GM12878 (cell line): ENCODE measurements around the gene SEZ6L2. TPM values are rescaled to one million over a fixed set of nuclear protein-coding genes. Genes with fewer than 3 reads are reported as not detected.
A peak's percentile ranks its signal among the peaks of the same experiment; 100 is the strongest.

ENCODE experiments used
- ATAC-seq: fragments of 200-7000 bp; cut with Tn5 transposase; 3 replicates; pipeline ENCODE4 v1.9.1; 2020; ENCODE audit warnings: mild to moderate bottlenecking, moderate library complexity
- BruUV-seq: library from RNA; stranded (reverse); fragments of 400-500 nt; replicated peaks from 2 replicates; lab custom pipeline; 2021; lab: Mats Ljungman, UMichigan
- CTCF ChIA-PET: fragments of 300-600 bp; sonication (Branson Sonifier 250); formaldehyde crosslinking; extraction: SDS; loops from one replicate; lab custom pipeline; 2021; ENCODE audit warnings: inconsistent platforms; lab: Yijun Ruan, JAX
- POLR2A ChIA-PET: fragments of 350-600 bp; formaldehyde crosslinking; extraction: SDS; loops from one replicate; lab custom pipeline; 2021; ENCODE audit warnings: inconsistent platforms; lab: Charles Lee
- RAD21 ChIA-PET: fragments of 300-600 bp; sonication (Branson Sonifier 250); formaldehyde crosslinking; loops from one replicate; lab custom pipeline; 2023; ENCODE audit warnings: antibody characterized with exemption; ENCODE audit not compliant: unreplicated experiment; lab: Charles Lee
- SMC1A ChIA-PET: fragments of 300-600 bp; sonication (Branson Sonifier 250); formaldehyde crosslinking; loops from one replicate; lab custom pipeline; 2023; ENCODE audit not compliant: unreplicated experiment, uncharacterized antibody; lab: Charles Lee
- DNase-seq: peaks from one replicate; pipeline ENCODE4 v3.0.0-alpha.2; 2011; ENCODE audit warnings: low read depth, low spot score
- FAIRE-seq: peaks from 3 replicates; lab custom pipeline; 2011; peaks lifted over from hg19 to GRCh38; lab: Jason Lieb, UNC
- H2AFZ ChIP-seq: 2 replicates; pipeline ENCODE4 v1.6.0; 2011; ENCODE audit warnings: low read depth, low read length, control low read depth; ENCODE audit not compliant: control insufficient read depth
- H3K27ac ChIP-seq: 2 replicates; pipeline ENCODE4 v1.5.1; 2011; ENCODE audit warnings: control low read depth; ENCODE audit not compliant: control insufficient read depth, insufficient read depth
- H3K27me3 ChIP-seq, 2 experiments: replicated peaks in 1 of 2; 2 replicates each; pipeline versions ENCODE4 v1.6.0 to v1.6.1; 2011; ENCODE audit warnings: low read length in 1 of 2; ENCODE audit not compliant: control insufficient read depth in 2 of 2, insufficient read depth in 2 of 2
- H3K36me3 ChIP-seq, 2 experiments: 2 replicates each; pipeline ENCODE4 v1.5.1; 2011; ENCODE audit warnings: low read length in 1 of 2; ENCODE audit not compliant: control insufficient read depth in 2 of 2, insufficient read depth in 2 of 2
- H3K4me1 ChIP-seq: 2 replicates; pipeline ENCODE4 v1.6.1; 2011; ENCODE audit warnings: mild to moderate bottlenecking, low read length, moderate library complexity, mixed read lengths; ENCODE audit not compliant: control insufficient read depth, insufficient read depth
- H3K4me2 ChIP-seq: 2 replicates; pipeline ENCODE4 v1.6.0; 2011; ENCODE audit warnings: control low read depth; ENCODE audit not compliant: control insufficient read depth, insufficient read depth
- H3K4me3 ChIP-seq: fragments of 200-600 bp; sonication (generic); 2 replicates; pipeline ENCODE4 v1.5.1; 2016
- H3K79me2 ChIP-seq: 2 replicates; pipeline ENCODE4 v1.6.0; 2011; ENCODE audit warnings: low read length; ENCODE audit not compliant: control insufficient read depth, insufficient read depth
- H3K9ac ChIP-seq: 2 replicates; pipeline ENCODE4 v1.8.0; 2011; ENCODE audit warnings: low read length, control low read depth, mixed read lengths; ENCODE audit not compliant: control insufficient read depth, insufficient read depth
- H3K9me3 ChIP-seq: replicated peaks from 3 replicates; pipeline ENCODE4 v1.5.1; 2011; ENCODE audit warnings: mild to moderate bottlenecking, low read length; ENCODE audit not compliant: control insufficient read depth, insufficient read depth
- H4K20me1 ChIP-seq: 2 replicates; pipeline ENCODE4 v1.6.0; 2011; ENCODE audit not compliant: control insufficient read depth, insufficient read depth
- CREB1 ChIP-seq: IDR thresholded peaks from 2 replicates; pipeline ENCODE4 v1.6.1; 2012; ENCODE audit warnings: low read depth, mild to moderate bottlenecking, inconsistent platforms
- LARP7 ChIP-seq: fragments of 450-650 bp; IDR thresholded peaks from 2 replicates; pipeline ENCODE4 v1.6.1; 2017; ENCODE audit warnings: mild to moderate bottlenecking
- NFYA ChIP-seq: IDR thresholded peaks from 2 replicates; pipeline ENCODE4 v1.6.1; 2011; ENCODE audit warnings: low read depth, mild to moderate bottlenecking, low read length, improper control_type of control experiment, borderline replicate concordance
- PKNOX1 ChIP-seq: fragments of 450-650 bp; IDR thresholded peaks from 2 replicates; pipeline ENCODE4 v1.6.1; 2016; ENCODE audit warnings: mild to moderate bottlenecking
- SMAD1 ChIP-seq: fragments of 450-650 bp; IDR thresholded peaks from 2 replicates; pipeline ENCODE4 v1.6.1; 2018; ENCODE audit warnings: mild to moderate bottlenecking, low read depth; ENCODE audit not compliant: partially characterized antibody
- YY1 ChIP-seq: IDR thresholded peaks from 2 replicates; pipeline ENCODE4 v1.6.1; 2011; ENCODE audit warnings: low read depth, mild to moderate bottlenecking, low read length
- WGBS: methylation state at CpG from one replicate; pipeline ENCODE4 v1.1.6; 2016; ENCODE audit warnings: low lambda C conversion rate; ENCODE audit not compliant: insufficient replicate concordance, insufficient coverage; ENCODE audit errors: missing lambda C conversion rate; 5-methylcytosine and 5-hydroxymethylcytosine counted together
- in situ Hi-C: fragments of 300-500 bp; cut with MboI; formaldehyde crosslinking; loops from 9 replicates; pipeline ENCODE4 v1.14.3; 2018; ENCODE audit warnings: mixed read lengths
- intact Hi-C: fragments of 100-400 bp; cut with micrococcal nuclease; formaldehyde crosslinking; loops from one replicate; pipeline ENCODE4 v1.14.2; 2022; ENCODE audit not compliant: unreplicated experiment
- polyA plus RNA-seq, 11 experiments: library from polyadenylated mRNA; depleted of rRNA in 4 of 11; unstranded in 6 of 11; stranded (reverse) in 5 of 11; fragments of >200 nt; fragmentation: Nextera tagmentation in 4 of 11; fragmentation: Illumina TruSeq in 1 of 11; extraction: Ambion mirVana in 4 of 11; extraction: Trizol in 1 of 11; gene quantifications; 1 replicate in 1 of 11; 2 replicates in 10 of 11; pipeline versions ENCODE4 v1.2.1 to v1.2.3, GENCODE V29; 2011 to 2016; ENCODE audit warnings: inconsistent platforms in 2 of 11, missing spikeins in 2 of 11, low read depth in 1 of 11
- total RNA-seq, 4 experiments: library from RNA; depleted of rRNA in 3 of 4; stranded (reverse); fragments of >200 nt in 3 of 4; fragmentation: Illumina TruSeq in 1 of 4; extraction: Trizol in 1 of 4; gene quantifications; 2 replicates each; pipeline versions ENCODE4 v1.2.1 to v1.2.3, GENCODE V29; 2013 to 2021
- TF ChIP-seq, protein P1 (sequence below), 3 experiments: IDR thresholded peaks in 2 of 3; conservative IDR thresholded peaks in 1 of 3; 2 replicates each; pipeline ENCODE4 v1.5.1; 2011; ENCODE audit warnings: low read depth in 3 of 3, low read length in 3 of 3, mild to moderate bottlenecking in 3 of 3, control low read depth in 2 of 3, moderate library complexity in 2 of 3, inconsistent platforms in 1 of 3, mixed read lengths in 1 of 3; ENCODE audit not compliant: control insufficient read depth in 2 of 3, insufficient read depth in 1 of 3; ENCODE audit errors: extremely low read depth in 1 of 3

The SEZ6L2 gene
- total and polyA plus RNA-seq, 10 of the 15 experiments (the other 5 are each of a cell fraction or from before 2014, with no cell fraction given), result 0.06 to 0.49 TPM; not detected in 8

GRCh38 chr16:29862383-29862883 lies 36.9 kb downstream of the SEZ6L2 start:
- Histone ChIP-seq H3K27me3 (0 out of 4 replicates have a peak, but pooled peaks cover 0 to 1% of the 10 kb centered on the region in 2 experiments), H3K4me3 (peak overlapping the region; percentile 92), H3K4me1 (peaks cover 4% of the 10 kb centered on the region), H3K79me2 (peaks cover 7% of the 10 kb centered on the region), H3K9ac (peak overlapping the region; percentile 77), H2AFZ (peak overlapping the region; percentile 100), H3K36me3 (peaks cover 0 to 3% of the 10 kb centered on the region in 2 experiments; a peak in 2 of 4 replicates), H3K4me2 (peak overlapping the region; percentile 48), H3K9me3 (no peaks in the 10 kb centered on the region), H3K27ac (peak overlapping the region; percentile 95; the same call in 1 of the 2 replicates), H4K20me1 (no peaks in the 10 kb centered on the region)
- TSS peak; percentile 88 for BruUV-seq
- no peak for FAIRE-seq
- no peak for DNase-seq
- peak; percentile 24 for ATAC-seq
- ChIA-PET RAD21 (no interaction called here), CTCF (interaction anchor here (0.6 to 1.5 kb wide), 2 partner anchors 15 to 164 kb away, joined by 3 to 6 read pairs; no protein-coding TSS in a partner anchor), SMC1A (interaction anchor here (0.6 to 1.2 kb wide), 2 partner anchors 44 to 46 kb away, joined by 3 read pairs; no protein-coding TSS in a partner anchor), POLR2A (interaction anchor here (1.5 kb wide), 1 partner anchor 42 kb away, joined by 6 read pairs; the partner anchor contains the start of gene MVP)
- under 1% methylated on average over 27 of the region's 27 CpGs for WGBS
- in situ Hi-C loops, result no loop called here
- intact Hi-C loops, result loop anchor here (5.0 to 10.0 kb wide), 2 partner anchors 40 to 62 kb away; partner anchors contain the start of genes KCTD13 and MVP
- TF ChIP-seq NFYA (no peak), SMAD1 (no peak), LARP7 (0 out of 2 replicates have a peak, but pooled peaks have one; percentile 62), CREB1 (no peak), YY1 (0 out of 2 replicates have a peak, but pooled peaks have one; percentile 13), PKNOX1 (0 out of 2 replicates have a peak, but pooled peaks have one; percentile 6)
- TF ChIP-seq, protein P1, sequence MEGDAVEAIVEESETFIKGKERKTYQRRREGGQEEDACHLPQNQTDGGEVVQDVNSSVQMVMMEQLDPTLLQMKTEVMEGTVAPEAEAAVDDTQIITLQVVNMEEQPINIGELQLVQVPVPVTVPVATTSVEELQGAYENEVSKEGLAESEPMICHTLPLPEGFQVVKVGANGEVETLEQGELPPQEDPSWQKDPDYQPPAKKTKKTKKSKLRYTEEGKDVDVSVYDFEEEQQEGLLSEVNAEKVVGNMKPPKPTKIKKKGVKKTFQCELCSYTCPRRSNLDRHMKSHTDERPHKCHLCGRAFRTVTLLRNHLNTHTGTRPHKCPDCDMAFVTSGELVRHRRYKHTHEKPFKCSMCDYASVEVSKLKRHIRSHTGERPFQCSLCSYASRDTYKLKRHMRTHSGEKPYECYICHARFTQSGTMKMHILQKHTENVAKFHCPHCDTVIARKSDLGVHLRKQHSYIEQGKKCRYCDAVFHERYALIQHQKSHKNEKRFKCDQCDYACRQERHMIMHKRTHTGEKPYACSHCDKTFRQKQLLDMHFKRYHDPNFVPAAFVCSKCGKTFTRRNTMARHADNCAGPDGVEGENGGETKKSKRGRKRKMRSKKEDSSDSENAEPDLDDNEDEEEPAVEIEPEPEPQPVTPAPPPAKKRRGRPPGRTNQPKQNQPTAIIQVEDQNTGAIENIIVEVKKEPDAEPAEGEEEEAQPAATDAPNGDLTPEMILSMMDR (IDR thresholded peaks at IDR 0.05 in 2 of 3, conservative IDR thresholded peaks at IDR 0.05 in 1 of 3; ENCODE audit: control insufficient read depth in 2 of 3, extremely low read depth in 1 of 3, insufficient read depth in 1 of 3, low read depth in 3 of 3, low read length in 3 of 3), result peak in 1 of 3 experiments; percentile 32; a peak in 1 of 6 replicates
